Gastrocnemius medialis (tissue), 4 donors: Measurements from ENCODE around the gene DPH7. TPM values are rescaled to one million over a fixed set of nuclear protein-coding genes. Genes with fewer than 3 reads are reported as not detected.
"Not testable (repeated sequence)": the region's sequence is repeated elsewhere in the genome, so short reads cannot be mapped to it uniquely, and the experiment has no call there.

Source experiments
- ATAC-seq, 2 donors: fragments of 150-250 bp; one replicate each; pipeline ENCODE4 v1.9.1; 2016
- DNase-seq, 2 donors: peaks; one replicate each; pipeline ENCODE4 v3.0.0-alpha.2; 2019
- H3K27ac ChIP-seq, 4 donors: fragments of 200-600 bp; sonication (generic); 1 replicate in 1 of 4; 2 replicates in 3 of 4; pipeline ENCODE4 v1.5.1; 2016 to 2018; ENCODE audit warnings: mild to moderate bottlenecking in 2 of 4, moderate library complexity in 1 of 4
- H3K27me3 ChIP-seq, 3 donors: fragments of 200-600 bp; sonication (generic) in 2 of 3; 1 replicate in 1 of 3; 2 replicates in 2 of 3; pipeline versions ENCODE4 v1.5.1 to v1.6.0; 2016 to 2019; ENCODE audit warnings: mild to moderate bottlenecking in 1 of 3, moderate library complexity in 1 of 3
- H3K36me3 ChIP-seq, 2 donors: fragments of 200-600 bp; sonication (generic) in 1 of 2; one replicate each; pipeline ENCODE4 v1.5.1; 2017 to 2018
- H3K4me1 ChIP-seq, 2 donors: fragments of 200-600 bp; sonication (generic) in 1 of 2; one replicate each; pipeline ENCODE4 v1.5.1; 2016 to 2017; ENCODE audit warnings: mild to moderate bottlenecking in 2 of 2
- H3K4me3 ChIP-seq, 4 donors: fragments of 200-600 bp; sonication (generic) in 3 of 4; 1 replicate in 1 of 4; 2 replicates in 3 of 4; pipeline ENCODE4 v1.5.1; 2016 to 2019; ENCODE audit warnings: mild to moderate bottlenecking in 2 of 4
- H3K9me3 ChIP-seq, 3 donors: fragments of 200-600 bp; sonication (generic) in 2 of 3; 1 replicate in 1 of 3; 2 replicates in 2 of 3; pipeline ENCODE4 v1.5.1; 2016 to 2019
- POLR2A ChIP-seq, 2 donors: fragments of 450-650 bp; IDR thresholded peaks; one replicate each; pipeline ENCODE4 v1.6.1; 2017; ENCODE audit warnings: antibody characterized with exemption in 2 of 2, mild to moderate bottlenecking in 2 of 2, moderate library complexity in 2 of 2
- in situ Hi-C, 4 donors: fragments of 200-750 bp; cut with MboI; loops; one replicate each; pipeline versions ENCODE4 v1.15.0 to v1.8.0; 2017; ENCODE audit warnings: low sequenced_read_pairs in 4 of 4
- intact Hi-C: fragments of 100-400 bp; cut with DNase I; formaldehyde crosslinking; loops from one replicate; pipeline ENCODE4 v1.15.1; 2023; ENCODE audit warnings: low total_unique reads
- total RNA-seq, 4 donors: library from RNA; depleted of rRNA; stranded (reverse); fragments of >200 nt; gene quantifications; one replicate each; pipeline versions ENCODE4 v1.1.0 to v1.2.3, GENCODE V29; 2016
- TF ChIP-seq, protein P1 (sequence below), 5 experiments: fragments of 450-650 bp in 3 of 5; fragments of 200-600 bp in 2 of 5; sonication (generic) in 2 of 5; IDR thresholded peaks in 4 of 5; conservative IDR thresholded peaks in 1 of 5; 1 replicate in 4 of 5; 2 replicates in 1 of 5; pipeline ENCODE4 v1.5.1; 2016 to 2019; ENCODE audit warnings: antibody characterized with exemption in 5 of 5, mild to moderate bottlenecking in 3 of 5, moderate library complexity in 3 of 5

DPH7 gene
- total RNA-seq, 4 donors from 2014 or later = 10.0 to 25.2 (median 13.6) TPM

DNA sequence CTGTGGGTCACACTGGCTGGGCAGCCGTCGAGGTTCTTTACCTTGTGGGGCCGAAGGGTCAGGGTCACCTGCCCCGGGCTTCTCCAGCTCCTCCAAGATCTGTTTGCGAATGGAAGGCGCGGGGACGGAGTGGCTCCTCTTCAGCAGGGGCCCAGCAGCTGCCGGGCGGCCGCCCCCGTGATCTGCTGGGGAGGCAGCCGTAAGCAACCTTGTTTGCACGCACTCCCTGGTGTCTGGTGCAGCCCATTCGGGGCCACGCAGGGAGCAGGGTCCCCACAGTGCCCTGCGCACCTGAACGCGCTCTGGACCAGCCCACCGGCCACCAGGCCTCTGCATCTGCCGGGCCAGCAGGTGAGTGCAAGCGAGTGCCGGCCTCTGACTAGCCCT is 63.4 kb downstream of the DPH7 start:
- DNase-seq (no peak), ATAC-seq (no peak)
- Histone ChIP-seq H3K4me1 (no peaks in the 10 kb centered on the region), H3K36me3 (peaks cover 0 to 13% of the 10 kb centered on the region in 2 donors), H3K27me3 (no peaks in the 10 kb centered on the region), H3K9me3 (no peaks in the 10 kb centered on the region), H3K27ac (no peak overlapping the region), H3K4me3 (no peak overlapping the region)
- in situ Hi-C loops = no loop called here
- TF ChIP-seq, protein P1, sequence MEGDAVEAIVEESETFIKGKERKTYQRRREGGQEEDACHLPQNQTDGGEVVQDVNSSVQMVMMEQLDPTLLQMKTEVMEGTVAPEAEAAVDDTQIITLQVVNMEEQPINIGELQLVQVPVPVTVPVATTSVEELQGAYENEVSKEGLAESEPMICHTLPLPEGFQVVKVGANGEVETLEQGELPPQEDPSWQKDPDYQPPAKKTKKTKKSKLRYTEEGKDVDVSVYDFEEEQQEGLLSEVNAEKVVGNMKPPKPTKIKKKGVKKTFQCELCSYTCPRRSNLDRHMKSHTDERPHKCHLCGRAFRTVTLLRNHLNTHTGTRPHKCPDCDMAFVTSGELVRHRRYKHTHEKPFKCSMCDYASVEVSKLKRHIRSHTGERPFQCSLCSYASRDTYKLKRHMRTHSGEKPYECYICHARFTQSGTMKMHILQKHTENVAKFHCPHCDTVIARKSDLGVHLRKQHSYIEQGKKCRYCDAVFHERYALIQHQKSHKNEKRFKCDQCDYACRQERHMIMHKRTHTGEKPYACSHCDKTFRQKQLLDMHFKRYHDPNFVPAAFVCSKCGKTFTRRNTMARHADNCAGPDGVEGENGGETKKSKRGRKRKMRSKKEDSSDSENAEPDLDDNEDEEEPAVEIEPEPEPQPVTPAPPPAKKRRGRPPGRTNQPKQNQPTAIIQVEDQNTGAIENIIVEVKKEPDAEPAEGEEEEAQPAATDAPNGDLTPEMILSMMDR (IDR thresholded peaks at IDR 0.05 in 4 of 5, conservative IDR thresholded peaks at IDR 0.05 in 1 of 5) = no peak
- TF ChIP-seq POLR2A (IDR thresholded peaks at IDR 0.05) = no peak
- intact Hi-C loops = no loop called here

DNA sequence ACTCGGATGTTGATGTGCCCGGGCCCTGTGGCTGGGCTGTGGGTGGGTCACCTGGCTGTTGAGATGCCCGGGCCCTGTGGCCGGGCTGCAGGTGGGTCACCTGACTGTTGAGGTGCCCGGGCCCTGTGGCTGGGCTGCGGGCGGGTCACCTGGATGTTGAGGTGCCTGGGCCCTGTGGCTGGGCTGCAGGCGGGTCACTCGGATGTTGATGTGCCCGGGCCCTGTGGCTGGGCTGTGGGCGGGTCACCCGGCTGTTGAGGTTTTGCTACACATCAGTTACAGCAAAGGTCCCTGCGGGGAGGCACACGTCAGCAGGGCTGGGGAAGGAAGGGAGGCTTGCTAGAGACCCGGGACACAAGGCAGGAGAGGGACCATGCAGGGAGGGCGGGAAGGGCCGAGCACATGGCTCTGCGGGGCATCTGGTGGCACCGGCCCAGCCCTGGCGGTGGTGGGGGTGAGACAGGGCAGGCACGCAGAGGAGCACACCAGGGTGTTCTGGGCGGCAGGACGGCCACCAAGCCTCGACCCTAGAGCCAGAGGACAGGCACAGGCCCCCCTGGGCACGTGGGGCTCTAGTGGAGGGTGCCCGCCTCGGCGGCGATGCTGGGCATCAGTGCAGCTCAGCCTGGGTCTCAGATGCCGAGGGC is 63.9 kb downstream of the DPH7 start:
- Histone ChIP-seq H3K27me3 (no peaks in the 10 kb centered on the region), H3K4me3 (no peak overlapping the region), H3K4me1 (no peaks in the 10 kb centered on the region), H3K36me3 (peaks cover 0 to 13% of the 10 kb centered on the region in 2 donors), H3K27ac (no peak overlapping the region), H3K9me3 (no peaks in the 10 kb centered on the region)
- in situ Hi-C loops = no loop called here
- DNase-seq (no peak), ATAC-seq (no peak)
- intact Hi-C loops = no loop called here
- TF ChIP-seq, protein P1 (IDR thresholded peaks at IDR 0.05 in 4 of 5, conservative IDR thresholded peaks at IDR 0.05 in 1 of 5) = no peak
- no peak for TF ChIP-seq POLR2A (IDR thresholded peaks at IDR 0.05)

DNA sequence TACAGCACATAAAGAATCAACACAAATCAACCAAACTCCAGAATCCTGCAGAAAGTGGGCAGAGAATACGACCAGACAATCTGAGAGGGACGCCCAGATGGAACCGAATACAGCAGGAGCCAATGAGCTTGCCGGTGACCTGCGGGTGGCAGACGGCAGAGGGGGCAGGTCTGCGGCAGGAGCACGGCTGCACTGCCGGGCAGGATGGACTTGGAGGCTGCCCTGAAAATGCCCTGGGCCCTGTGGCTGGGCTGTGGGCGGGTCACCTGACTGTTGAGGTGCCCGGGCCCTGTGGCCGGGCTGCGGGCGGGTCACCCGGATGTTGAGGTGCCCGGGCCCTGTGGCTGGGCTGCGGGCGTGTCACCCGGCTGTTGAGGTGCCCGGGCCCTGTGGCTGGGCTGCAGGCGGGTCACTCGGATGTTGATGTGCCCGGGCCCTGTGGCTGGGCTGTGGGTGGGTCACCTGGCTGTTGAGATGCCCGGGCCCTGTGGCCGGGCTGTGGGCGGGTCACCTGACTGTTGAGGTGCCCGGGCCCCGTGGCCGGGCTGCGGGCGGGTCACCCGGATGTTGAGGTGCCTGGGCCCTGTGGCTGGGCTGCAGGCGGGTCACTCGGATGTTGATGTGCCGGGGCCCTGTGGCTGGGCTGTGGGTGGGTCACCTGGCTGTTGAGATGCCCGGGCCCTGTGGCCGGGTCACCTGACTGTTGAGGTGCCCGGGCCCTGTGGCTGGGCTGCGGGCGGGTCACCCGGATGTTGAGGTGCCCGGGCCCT is 64.7 kb downstream of the DPH7 start:
- in situ Hi-C loops, DNase-seq: not testable (repeated sequence)

DNA sequence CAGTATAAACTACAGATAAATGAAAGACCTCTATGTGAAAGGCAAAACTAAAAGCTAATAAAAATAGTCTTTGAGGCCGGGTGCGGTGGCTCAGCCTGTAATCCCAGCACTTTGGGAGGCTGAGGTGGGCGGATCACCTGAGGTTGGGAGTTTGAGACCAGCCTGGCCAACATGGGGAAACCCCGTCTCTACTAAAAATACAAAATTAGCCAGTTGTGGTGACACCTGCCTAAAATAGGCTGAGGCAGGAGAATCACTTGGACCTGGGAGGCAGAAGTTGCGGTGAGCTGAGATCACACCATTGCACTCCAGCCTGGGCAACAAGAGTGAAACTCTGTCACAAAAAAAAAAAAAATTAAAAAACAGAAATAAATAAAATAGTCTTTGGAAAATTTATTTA is 65.6 kb downstream of the DPH7 start:
- in situ Hi-C loops, ATAC-seq, H3K36me3 ChIP-seq, H3K27me3 ChIP-seq, intact Hi-C loops, H3K27ac ChIP-seq, H3K9me3 ChIP-seq, DNase-seq, H3K4me3 ChIP-seq, H3K4me1 ChIP-seq: not testable (repeated sequence)

More for the DNA sequence above, 64.7 kb downstream of the DPH7 start:
- ATAC-seq, H3K27ac ChIP-seq, H3K27me3 ChIP-seq, H3K4me3 ChIP-seq, H3K4me1 ChIP-seq, H3K36me3 ChIP-seq, H3K9me3 ChIP-seq, intact Hi-C loops: not testable (repeated sequence)

DNA sequence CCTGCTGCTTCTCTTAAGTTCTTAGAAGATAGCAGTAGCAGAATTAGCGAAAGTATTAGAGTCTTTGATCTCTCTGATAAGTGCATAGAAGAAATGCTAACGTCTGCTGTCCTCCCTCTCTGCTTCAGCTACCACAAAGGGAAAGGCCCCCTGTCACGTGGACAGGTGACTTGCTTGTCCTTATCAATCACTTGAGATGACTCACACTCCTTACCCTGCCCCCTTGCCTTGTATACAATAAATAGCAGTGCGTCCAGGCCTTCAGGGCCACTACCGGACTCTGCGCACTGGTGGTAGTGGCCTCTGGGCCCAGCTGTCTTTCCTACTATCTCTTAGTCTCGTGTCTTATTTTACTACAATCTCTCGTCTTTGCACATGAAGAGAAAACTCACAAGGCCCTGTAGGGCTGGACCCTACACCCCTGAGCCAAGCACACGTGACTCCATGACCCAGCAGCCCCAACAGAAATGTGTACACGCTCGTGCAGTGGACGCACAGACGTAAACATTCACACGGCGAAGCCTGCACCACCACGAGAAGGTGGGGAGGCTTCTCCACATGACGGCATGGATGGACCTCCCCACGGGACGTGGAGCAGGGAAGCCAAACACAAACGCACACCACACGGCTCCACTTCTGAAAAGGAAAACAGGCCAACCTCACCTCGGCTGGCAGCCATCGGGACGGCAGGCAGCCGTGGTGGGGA is 66.8 kb downstream of the DPH7 start:
- in situ Hi-C loops = no loop called here
- TF ChIP-seq, protein P1 (IDR thresholded peaks at IDR 0.05 in 4 of 5, conservative IDR thresholded peaks at IDR 0.05 in 1 of 5) = no peak
- no peak for TF ChIP-seq POLR2A (IDR thresholded peaks at IDR 0.05)
- H3K4me1 ChIP-seq = no peaks in the 10 kb centered on the region
- no peak overlapping the region for H3K27ac ChIP-seq
- H3K27me3 ChIP-seq = no peaks in the 10 kb centered on the region
- no peak overlapping the region for H3K4me3 ChIP-seq
- ATAC-seq (no peak), DNase-seq (no peak)
- peaks cover 0 to 7% of the 10 kb centered on the region in 2 donors for H3K36me3 ChIP-seq
- H3K9me3 ChIP-seq = no peaks in the 10 kb centered on the region
- intact Hi-C loops = no loop called here

DNA sequence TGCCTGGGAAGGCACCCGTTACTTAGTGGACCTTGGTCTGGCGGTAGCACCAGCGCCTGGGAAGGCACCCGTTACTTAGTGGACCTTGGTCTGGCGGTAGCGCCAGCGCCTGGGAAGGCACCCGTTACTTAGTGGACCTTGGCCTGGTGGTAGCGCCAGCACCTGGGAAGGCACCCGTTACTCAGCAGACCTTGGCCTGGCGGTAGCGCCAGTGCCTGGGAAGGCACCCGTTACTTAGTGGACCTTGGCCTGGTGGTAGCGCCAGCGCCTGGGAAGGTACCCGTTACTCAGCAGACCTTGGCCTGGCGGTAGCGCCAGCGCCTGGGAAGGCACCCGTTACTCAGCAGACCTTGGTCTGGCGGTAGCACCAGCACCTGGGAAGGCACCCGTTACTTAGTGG is 67.6 kb downstream of the DPH7 start:
- intact Hi-C loops, H3K4me3 ChIP-seq, H3K27me3 ChIP-seq, H3K36me3 ChIP-seq, DNase-seq, in situ Hi-C loops, H3K4me1 ChIP-seq, H3K9me3 ChIP-seq, ATAC-seq, H3K27ac ChIP-seq: not testable (repeated sequence)
